B cell (primary cell): ENCODE measurements around the gene SARS2. TPM values are rescaled to one million over a fixed set of nuclear protein-coding genes. Genes with fewer than 3 reads are reported as not detected.
A peak's percentile ranks its signal among the peaks of the same experiment; 100 is the strongest.

Source experiments
- ATAC-seq: fragments of 200-7000 bp; cut with Tn5 transposase; one replicate; pipeline ENCODE4 v1.10.0; 2021; ENCODE audit warnings: low read depth, mild to moderate bottlenecking, moderate number of reproducible peaks, moderate library complexity
- CTCF ChIA-PET: fragments of 350-600 bp; sonication (Branson Sonifier 250); formaldehyde crosslinking; loops from one replicate; lab custom pipeline; 2021; ENCODE audit warnings: antibody characterized with exemption, inconsistent platforms; lab: Charles Lee
- POLR2A ChIA-PET: fragments of 350-600 bp; sonication (Branson Sonifier 250); formaldehyde crosslinking; loops from one replicate; lab custom pipeline; 2021; ENCODE audit warnings: antibody characterized with exemption; lab: Charles Lee
- DNase-seq: peaks from one replicate; pipeline ENCODE4 v3.0.0; 2013
- H2AFZ ChIP-seq: 2 replicates; pipeline ENCODE4 v1.6.1; 2012; ENCODE audit warnings: mild to moderate bottlenecking, low read depth, low read length; ENCODE audit not compliant: insufficient read depth, poor library complexity, severe bottlenecking
- H3K27ac ChIP-seq, 2 donors: 1 replicate in 1 of 2; 2 replicates in 1 of 2; pipeline ENCODE4 v1.5.1; 2012 to 2013; ENCODE audit warnings: low read length in 2 of 2, mild to moderate bottlenecking in 2 of 2, moderate library complexity in 1 of 2
- H3K27me3 ChIP-seq, 4 experiments: fragments of 200-600 bp in 1 of 4; sonication (generic) in 1 of 4; replicated peaks in 1 of 4; 1 replicate in 2 of 4; 2 replicates in 2 of 4; pipeline versions ENCODE4 v1.6.1 to v1.7.0; 2013 to 2016; ENCODE audit warnings: low read length in 3 of 4, mild to moderate bottlenecking in 2 of 4, mixed read lengths in 1 of 4, moderate library complexity in 1 of 4; ENCODE audit not compliant: insufficient read depth in 4 of 4, control insufficient read depth in 3 of 4; ENCODE audit errors: control extremely low read depth in 1 of 4
- H3K36me3 ChIP-seq, 2 experiments: replicated peaks in 1 of 2; 1 replicate in 1 of 2; 2 replicates in 1 of 2; pipeline versions ENCODE4 v1.6.1 to v1.7.1; 2013; ENCODE audit warnings: low read length in 1 of 2; ENCODE audit not compliant: insufficient read depth in 2 of 2, control insufficient read depth in 1 of 2; ENCODE audit errors: control extremely low read depth in 1 of 2, extremely low read depth in 1 of 2
- H3K4me1 ChIP-seq, 2 donors: fragments of 200-600 bp in 1 of 2; sonication (generic) in 1 of 2; 1 replicate in 1 of 2; 2 replicates in 1 of 2; pipeline versions ENCODE4 v1.5.1 to v1.6.1; 2013 to 2017; ENCODE audit warnings: low read length in 2 of 2; ENCODE audit not compliant: control insufficient read depth in 2 of 2, insufficient read depth in 2 of 2
- H3K4me2 ChIP-seq: replicated peaks from 2 replicates; pipeline ENCODE3; 2012; ENCODE audit warnings: mild to moderate bottlenecking, low read depth, low read length; ENCODE audit not compliant: poor library complexity, severe bottlenecking
- H3K4me3 ChIP-seq, 5 experiments: fragments of 200-600 bp in 1 of 5; sonication (generic) in 1 of 5; 1 replicate in 3 of 5; 2 replicates in 2 of 5; pipeline versions ENCODE4 v1.5.1 to v1.7.0; 2011 to 2016; ENCODE audit warnings: low read length in 4 of 5, mild to moderate bottlenecking in 4 of 5, low read depth in 2 of 5, control low read depth in 1 of 5, moderate library complexity in 1 of 5; ENCODE audit not compliant: insufficient read depth in 1 of 5; ENCODE audit errors: control extremely low read depth in 1 of 5, extremely low read depth in 1 of 5
- H3K79me2 ChIP-seq: fragments of 200-600 bp; sonication (generic); one replicate; pipeline ENCODE4 v1.6.0; 2016; ENCODE audit warnings: low read length; ENCODE audit not compliant: control insufficient read depth, insufficient read depth
- H3K9ac ChIP-seq: fragments of 200-600 bp; sonication (generic); 2 replicates; pipeline ENCODE4 v1.6.1; 2017; ENCODE audit warnings: mild to moderate bottlenecking, low read length, moderate library complexity
- H3K9me3 ChIP-seq, 3 donors: one replicate each; pipeline versions ENCODE4 v1.6.1 to v1.7.1; 2013; ENCODE audit warnings: low read length in 2 of 3; ENCODE audit not compliant: control insufficient read depth in 2 of 3, insufficient read depth in 1 of 3; ENCODE audit errors: control extremely low read depth in 1 of 3
- H4K20me1 ChIP-seq: 2 replicates; pipeline ENCODE4 v1.6.0; 2012; ENCODE audit warnings: mild to moderate bottlenecking, low read length; ENCODE audit not compliant: insufficient read depth, control insufficient read depth, poor library complexity, severe bottlenecking
- H3K27ac Mint-ChIP-seq: one replicate; pipeline ENCODE4 v1.8.0; 2021; ENCODE audit warnings: mixed read lengths
- H3K27me3 Mint-ChIP-seq: one replicate; pipeline ENCODE4 v1.8.0; 2021; ENCODE audit warnings: mixed read lengths
- H3K4me1 Mint-ChIP-seq: one replicate; pipeline ENCODE4 v1.8.0; 2021; ENCODE audit warnings: mixed read lengths
- H3K4me3 Mint-ChIP-seq: one replicate; pipeline ENCODE4 v1.8.0; 2021; ENCODE audit warnings: mixed read lengths
- H3K9me3 Mint-ChIP-seq: one replicate; pipeline ENCODE4 v1.8.0; 2022; ENCODE audit warnings: mixed read lengths; ENCODE audit not compliant: insufficient read depth
- EZH2 ChIP-seq: IDR thresholded peaks from 2 replicates; pipeline ENCODE4 v1.6.1; 2012; ENCODE audit warnings: borderline replicate concordance, low read depth, mild to moderate bottlenecking, moderate library complexity, low read length; ENCODE audit not compliant: insufficient read depth, poor library complexity, severe bottlenecking
- WGBS: methylation state at CpG from one replicate; pipeline ENCODE4 v1.1.5; 2013; ENCODE audit warnings: missing lambda C conversion rate; ENCODE audit not compliant: insufficient coverage; 5-methylcytosine and 5-hydroxymethylcytosine counted together
- intact Hi-C: fragments of 100-400 bp; cut with micrococcal nuclease; formaldehyde crosslinking; loops from one replicate; pipeline ENCODE4 v1.10.0; 2022
- polyA plus RNA-seq: library from polyadenylated mRNA; depleted of rRNA; stranded (reverse); fragments of >200 nt; gene quantifications from 2 replicates; pipeline ENCODE4 v1.2.3, GENCODE V29; 2012
- total RNA-seq, 2 donors: library from RNA; stranded (reverse); fragments of 120-200 nt in 1 of 2; gene quantifications; 1 replicate in 1 of 2; 2 replicates in 1 of 2; pipeline versions ENCODE4 v1.2.3 to v1.2.4, GENCODE V29; 2013 to 2022
- TF ChIP-seq, protein P1 (sequence below): fragments of 200-600 bp; IDR thresholded peaks from one replicate; pipeline ENCODE4 v1.8.0; 2022; ENCODE audit warnings: antibody characterized with exemption, mild to moderate bottlenecking

SARS2 gene
- total and polyA plus RNA-seq, 2 donors (not counting 1 experiment from before 2014, with no cell fraction given) = 38.1 to 65.9 TPM

- Histone ChIP-seq H3K4me2 (peak within 1 kb of the TSS; percentile 92), H3K36me3 (peaks cover 0 to 15% of the 10 kb centered on the region in 2 experiments), H3K4me1 (peaks cover 31 to 37% of the 10 kb centered on the region in 2 donors), H3K27me3 (no peaks in the 10 kb centered on the region), H3K9me3 (no peaks in the 10 kb centered on the region), H3K4me3 (peak within 1 kb of the TSS; percentile 36 to 73 (median 46)), H2AFZ (peak within 1 kb of the TSS; percentile 86), H3K9ac (peak within 1 kb of the TSS; percentile 70), H3K27ac (peak within 1 kb of the TSS; percentile 94 to 98), H3K79me2 (peaks cover 8% of the 10 kb centered on the region), H4K20me1 (no peaks in the 10 kb centered on the region)
- H3K4me3 Mint-ChIP-seq = peak within 1 kb of the TSS; percentile 94
- ATAC-seq (peak; percentile 93), DNase-seq (peak; percentile 85)
- ChIA-PET CTCF (interaction anchor here (1.0 to 5.8 kb wide), 12 partner anchors 9 to 475 kb away, joined by 3 to 43 read pairs (median 8); partner anchors contain the start of genes ECH1 and FAM98C), POLR2A (interaction anchor here (0.6 to 4.2 kb wide), 14 partner anchors 8 to 1544 kb away, joined by 3 to 24 read pairs (median 5); partner anchors contain the start of genes HNRNPL and MAP4K1)
- no peak for TF ChIP-seq EZH2
- TF ChIP-seq, protein P1, sequence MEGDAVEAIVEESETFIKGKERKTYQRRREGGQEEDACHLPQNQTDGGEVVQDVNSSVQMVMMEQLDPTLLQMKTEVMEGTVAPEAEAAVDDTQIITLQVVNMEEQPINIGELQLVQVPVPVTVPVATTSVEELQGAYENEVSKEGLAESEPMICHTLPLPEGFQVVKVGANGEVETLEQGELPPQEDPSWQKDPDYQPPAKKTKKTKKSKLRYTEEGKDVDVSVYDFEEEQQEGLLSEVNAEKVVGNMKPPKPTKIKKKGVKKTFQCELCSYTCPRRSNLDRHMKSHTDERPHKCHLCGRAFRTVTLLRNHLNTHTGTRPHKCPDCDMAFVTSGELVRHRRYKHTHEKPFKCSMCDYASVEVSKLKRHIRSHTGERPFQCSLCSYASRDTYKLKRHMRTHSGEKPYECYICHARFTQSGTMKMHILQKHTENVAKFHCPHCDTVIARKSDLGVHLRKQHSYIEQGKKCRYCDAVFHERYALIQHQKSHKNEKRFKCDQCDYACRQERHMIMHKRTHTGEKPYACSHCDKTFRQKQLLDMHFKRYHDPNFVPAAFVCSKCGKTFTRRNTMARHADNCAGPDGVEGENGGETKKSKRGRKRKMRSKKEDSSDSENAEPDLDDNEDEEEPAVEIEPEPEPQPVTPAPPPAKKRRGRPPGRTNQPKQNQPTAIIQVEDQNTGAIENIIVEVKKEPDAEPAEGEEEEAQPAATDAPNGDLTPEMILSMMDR = no peak
- H3K9me3 Mint-ChIP-seq = no peaks in the 10 kb centered on the region
- peak within 1 kb of the TSS; percentile 100 for H3K27ac Mint-ChIP-seq
- intact Hi-C loops = loop anchor here (1.0 to 2.0 kb wide), 4 partner anchors 8 to 21 kb away; partner anchors contain the start of genes NFKBIB and SIRT2
- H3K4me1 Mint-ChIP-seq = peaks cover 41% of the 10 kb centered on the region
- 0% methylated on average over 5 of the region's 11 CpGs for WGBS
- H3K27me3 Mint-ChIP-seq = no peaks in the 10 kb centered on the region
Observed at GRCh38 chr19:38877781-38878574, 52.6 kb downstream of the SARS2 start, which contains the start of gene RINL. Gene RINL (minus strand): TSS chr19:38878275. CDS start chr19:38876742, 1,533 bp downstream.
